NK-92 treated with Interleukin-12 subunit alpha and Interleukin-12 subunit beta, amount 100 ng/mL, for 24 hours (cell line): ENCODE data around the gene DNAJC25.
A peak's percentile ranks its signal among the peaks of the same experiment; 100 is the strongest.
"Not testable (repeated sequence)": the region's sequence is repeated elsewhere in the genome, so short reads cannot be mapped to it uniquely, and the experiment has no call there.

ENCODE experiments used
- DNase-seq: peaks from one replicate; lab custom pipeline; 2025; lab: John Stamatoyannopoulos, UW

Gene DNAJC25

DNA sequence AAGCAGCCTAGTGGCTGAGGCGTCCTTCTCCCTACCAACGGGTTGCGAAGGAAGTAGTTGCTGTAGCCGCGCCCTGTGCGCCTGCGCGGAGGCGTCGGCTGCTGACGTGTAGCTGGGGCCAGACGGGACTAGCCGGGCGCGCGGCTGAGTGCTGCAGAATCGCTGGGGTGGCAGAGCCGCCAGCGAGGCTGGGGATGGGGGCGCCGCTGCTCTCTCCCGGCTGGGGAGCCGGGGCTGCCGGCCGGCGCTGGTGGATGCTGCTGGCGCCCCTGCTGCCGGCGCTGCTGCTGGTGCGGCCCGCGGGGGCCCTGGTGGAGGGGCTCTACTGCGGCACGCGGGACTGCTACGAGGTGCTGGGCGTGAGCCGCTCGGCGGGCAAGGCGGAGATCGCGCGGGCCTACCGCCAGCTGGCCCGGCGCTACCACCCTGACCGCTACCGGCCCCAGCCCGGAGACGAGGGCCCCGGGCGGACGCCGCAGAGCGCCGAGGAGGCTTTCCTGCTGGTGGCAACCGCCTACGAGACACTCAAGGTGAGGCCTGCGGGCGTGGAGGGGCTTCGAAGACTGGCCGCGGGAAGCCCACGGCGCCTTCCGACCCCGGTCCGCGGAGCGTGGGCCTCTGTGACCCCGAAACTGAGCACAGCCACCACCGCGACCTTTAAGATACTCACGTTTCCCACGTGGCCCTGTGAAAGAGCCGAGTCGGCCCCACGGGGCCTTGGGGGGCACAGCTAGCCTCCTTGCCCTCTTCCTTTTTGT is at the start of gene DNAJC25:
Gene DNAJC25, plus strand, starts transcription at position 121 of the 758 bp plus-strand sequence. Its CDS starts 74 bp downstream, at position 195.
- DNase-seq = peak; percentile 93

DNA sequence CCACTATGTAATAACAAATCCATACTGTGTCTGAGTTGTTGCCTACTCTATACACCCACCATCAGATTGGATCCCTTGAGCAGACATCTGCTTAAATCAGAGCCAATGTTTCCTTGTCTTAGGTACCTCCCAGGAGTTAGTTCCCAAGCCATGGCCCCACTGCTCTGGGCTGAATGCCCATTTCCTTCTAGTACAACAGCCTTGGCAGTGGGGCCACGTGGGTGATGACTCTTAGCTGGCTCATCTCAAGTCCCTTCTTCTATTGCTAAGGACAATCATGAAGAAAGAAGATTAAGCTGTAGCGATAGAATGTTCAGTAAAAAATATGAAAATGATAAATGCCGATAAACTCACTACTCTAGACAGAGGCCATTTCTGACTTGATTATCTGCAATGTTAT is 48.2 kb upstream of the DNAJC25 start:
- DNase-seq = no peak

DNA sequence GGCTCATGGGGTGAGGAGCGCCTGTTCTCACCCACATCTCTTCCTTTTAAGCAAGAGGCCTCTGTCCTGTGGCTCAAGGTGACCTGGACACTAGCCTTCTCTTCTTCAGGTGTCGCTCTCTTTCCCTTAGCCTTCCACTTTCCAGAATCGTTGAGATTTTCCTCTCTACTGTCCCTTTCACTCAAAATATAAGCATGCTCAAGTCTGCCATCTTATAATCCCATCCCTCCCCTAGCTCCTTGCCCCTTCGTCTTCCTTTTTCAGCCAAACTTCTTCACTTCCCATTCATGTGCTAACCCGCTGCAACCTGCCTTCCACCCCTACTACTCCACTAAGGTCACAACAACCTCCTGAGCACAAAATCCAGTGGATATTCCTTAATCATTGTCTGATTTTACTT is 44.8 kb upstream of the DNAJC25 start:
- no peak for DNase-seq

GRCh38 chr9:111588846-111589245 is 42.3 kb upstream of the DNAJC25 start:
- DNase-seq = no peak

GRCh38 chr9:111597852-111598732 is 33.0 kb upstream of the DNAJC25 start:
- DNase-seq = no peak

- no peak for DNase-seq
Measured at GRCh38 chr9:111598733-111599091, 32.4 kb upstream of the DNAJC25 start.

DNA sequence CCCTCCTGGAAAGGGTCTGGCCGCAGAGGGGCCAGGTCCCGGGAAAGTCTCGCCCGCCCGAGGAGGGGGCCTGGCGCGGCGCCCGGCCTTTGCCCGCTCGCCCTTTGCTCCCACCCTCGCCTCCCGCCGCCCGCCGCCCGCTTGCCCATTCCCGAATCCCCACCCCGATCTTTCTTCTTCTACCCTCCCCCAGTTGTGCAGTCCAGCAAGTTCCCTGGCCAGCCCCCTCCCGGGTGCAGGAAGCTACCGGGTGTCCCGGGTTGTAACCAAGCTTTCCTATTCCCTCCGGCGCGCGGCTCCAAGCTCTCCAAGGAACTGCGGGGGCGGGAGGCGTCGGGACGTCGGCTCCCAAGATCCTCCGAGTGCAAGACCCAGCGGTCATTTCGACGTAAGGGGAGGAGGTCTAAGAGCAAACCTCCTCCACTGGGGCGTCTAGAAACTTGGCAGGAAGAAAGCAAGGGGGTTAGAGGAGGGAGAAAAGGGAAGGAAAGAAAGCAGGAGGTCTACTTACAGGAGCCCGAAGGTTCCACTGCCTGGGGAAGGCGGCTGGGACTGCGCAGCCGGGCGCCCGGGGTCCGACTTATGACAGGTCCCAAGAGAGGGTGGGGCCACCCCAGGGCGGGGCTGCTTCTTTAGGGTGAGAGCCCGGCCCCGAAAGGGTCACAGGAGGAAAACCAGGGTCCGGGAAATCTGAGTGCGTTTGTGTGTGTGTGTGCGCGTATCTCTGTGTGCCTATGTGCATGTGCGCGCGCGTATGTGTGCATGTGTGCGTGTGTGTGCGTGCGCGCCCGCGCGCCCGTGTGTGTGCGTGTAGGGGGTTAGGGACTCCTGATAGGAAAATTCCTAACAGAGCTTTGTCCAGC is 31.8 kb upstream of the DNAJC25 start, which contains the start of gene PTGR1:
Gene PTGR1, minus strand, starts transcription at position 556 of the 863 bp plus-strand sequence. CDS start 2,225 bp downstream, outside the sequence.
- no peak for DNase-seq

DNA sequence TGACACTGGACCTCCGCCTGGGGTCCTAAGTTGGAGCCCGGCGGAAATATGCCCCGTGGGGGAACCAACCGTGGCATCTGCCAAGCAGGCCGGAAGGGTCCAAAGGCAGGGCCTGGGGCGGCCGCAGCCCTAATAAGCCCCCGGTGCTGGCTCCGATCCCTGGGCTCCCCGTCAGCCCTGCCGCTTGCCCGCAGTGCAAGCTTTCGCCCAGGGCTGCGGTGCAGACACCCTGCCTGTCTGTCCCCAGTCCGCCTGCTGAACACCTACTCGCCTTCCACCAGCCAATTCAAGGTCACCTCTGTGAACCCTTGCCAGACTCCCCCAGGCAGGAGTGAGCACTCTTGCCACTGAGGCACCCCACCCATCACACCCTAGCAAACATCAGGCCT is 31.2 kb upstream of the DNAJC25 start:
- DNase-seq = no peak

- DNase-seq = no peak
Measured at GRCh38 chr9:111601237-111602018, 29.7 kb upstream of the DNAJC25 start.

DNA sequence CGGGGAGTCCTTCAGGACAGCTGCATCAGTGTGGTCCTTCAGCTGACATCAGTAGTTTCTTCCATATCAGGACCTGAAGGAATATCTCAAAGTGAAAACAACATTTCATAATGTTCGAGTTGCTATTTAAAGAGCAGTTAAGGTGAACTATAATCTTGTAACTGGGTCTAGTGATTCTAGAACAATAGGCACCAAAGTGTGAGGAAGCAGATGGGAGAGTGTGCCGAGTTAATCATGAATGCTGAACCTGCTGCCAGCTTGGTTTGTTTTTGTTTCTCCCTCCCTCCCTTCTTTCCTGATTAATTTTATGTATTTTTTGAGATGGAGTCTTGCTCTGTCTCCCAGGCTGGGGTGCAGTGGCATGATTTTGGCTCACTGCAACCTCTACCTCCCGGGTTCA is 28.1 kb upstream of the DNAJC25 start:
- no peak for DNase-seq

DNA sequence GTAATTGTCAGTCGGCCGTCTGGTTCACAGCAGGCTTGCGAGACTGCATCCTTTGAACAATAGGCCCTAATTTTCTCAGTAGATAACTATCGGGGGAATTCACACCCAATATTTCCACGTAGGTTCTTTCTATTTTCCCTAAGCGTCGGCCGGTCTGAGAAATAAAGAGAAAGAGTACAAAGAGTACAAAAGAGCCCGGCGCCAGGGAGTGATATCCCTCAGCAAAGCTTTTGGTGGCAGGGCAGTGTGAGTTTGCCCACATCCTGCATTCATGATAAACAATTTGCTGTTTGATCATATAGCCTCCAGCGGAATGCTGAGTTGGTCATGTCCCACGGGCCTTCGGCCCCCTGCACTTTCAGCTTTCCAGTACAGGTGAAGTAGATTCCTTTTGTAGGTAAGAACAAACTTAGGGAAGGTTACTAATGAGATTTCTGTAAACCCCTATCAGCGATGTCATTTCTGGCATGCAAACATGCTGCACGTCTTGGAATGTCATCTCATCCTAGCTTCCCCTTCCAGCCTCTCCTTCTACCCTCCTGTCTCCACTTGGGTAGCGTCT is 27.0 kb upstream of the DNAJC25 start:
- DNase-seq = no peak

DNA sequence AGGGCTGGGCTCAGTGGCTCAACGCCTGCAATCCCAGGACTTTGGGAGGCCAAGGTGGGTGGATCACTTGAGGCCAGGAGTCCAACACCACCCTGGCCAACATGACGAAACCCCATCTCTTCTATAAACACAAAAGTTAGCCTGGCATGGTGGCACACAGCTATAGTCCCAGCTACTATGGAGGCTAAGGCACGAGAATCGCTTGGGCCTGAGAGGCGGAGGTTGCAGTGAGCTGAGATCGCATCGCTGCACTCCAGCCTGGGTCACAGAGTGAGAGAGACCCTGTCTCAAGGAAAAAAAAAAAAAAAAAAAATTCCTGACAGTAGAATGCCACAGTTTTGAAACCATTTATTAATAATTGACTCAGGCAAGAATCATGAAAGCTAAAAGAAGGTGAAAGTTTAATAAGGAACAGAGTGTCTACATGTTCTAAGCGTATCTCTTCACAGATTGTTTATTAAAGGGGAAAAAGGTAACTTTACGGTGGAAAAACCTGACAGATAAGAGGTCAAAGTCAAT is 26.0 kb upstream of the DNAJC25 start:
- DNase-seq = no peak

DNA sequence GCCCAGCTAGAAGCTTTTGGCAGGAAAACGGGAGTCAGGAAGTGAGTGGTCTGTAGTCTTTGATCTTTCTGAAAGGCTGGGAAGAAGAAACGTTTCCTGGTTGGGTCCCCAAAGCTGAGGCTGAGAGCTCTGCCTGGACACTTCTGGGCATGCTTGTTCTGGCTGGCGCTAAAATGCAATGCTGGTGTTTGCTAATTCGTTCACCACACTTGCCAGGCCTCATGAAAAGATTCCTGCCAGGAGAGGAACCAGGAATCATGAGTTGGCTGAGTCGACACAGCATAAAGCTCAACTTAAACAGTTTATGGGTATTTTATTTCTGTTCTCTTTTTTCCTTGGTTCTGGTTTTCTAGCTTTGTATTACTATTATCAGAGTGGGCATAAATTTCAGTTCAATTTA is 21.0 kb upstream of the DNAJC25 start:
- DNase-seq = no peak

DNA sequence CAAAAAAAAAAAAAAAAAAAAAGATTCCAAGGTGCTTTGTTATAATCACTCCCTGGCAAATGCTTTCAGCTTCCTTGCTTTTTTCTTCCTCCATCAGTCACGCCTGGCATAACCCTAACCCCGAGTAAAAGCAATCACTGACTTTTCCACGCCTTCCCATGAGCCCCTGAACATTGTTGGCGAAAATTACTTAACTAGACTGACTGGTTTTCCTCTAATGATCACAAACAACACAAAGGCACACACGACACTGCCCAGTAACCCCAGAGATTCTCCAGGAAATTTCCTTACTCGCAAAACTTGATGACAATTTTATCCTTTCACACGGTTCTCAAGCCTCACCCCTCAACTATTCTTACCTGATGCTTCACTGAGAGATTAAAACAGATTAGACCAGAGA is 20.3 kb upstream of the DNAJC25 start:
- DNase-seq = no peak

DNA sequence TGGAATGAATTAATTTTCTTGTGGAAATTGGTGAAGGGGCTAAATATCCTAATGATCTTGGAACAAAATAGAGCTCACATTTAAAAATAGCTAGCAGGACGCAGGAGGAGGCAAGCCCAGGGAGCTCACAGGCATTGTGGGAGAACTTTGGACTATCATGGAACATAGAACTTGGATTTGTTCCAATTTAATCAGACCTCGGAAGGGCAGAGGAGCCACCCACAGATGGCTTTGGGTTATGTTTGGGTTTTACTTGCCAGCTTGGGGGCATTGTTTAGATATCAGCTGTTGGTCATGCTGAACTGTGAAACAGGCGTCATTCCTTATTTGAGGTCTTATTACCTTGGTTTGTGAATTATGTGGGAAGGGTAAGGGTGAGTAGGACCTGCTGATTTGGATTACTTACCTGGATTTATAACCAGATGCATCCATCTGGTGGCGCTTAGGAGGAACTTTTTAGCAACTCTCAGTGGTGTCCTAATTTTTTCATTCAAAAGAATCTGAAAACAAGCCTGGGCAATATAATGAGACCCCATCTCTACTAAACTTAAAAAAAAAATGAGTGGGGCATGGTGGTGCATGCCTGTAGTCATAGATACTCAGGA is 17.6 kb upstream of the DNAJC25 start:
- no peak for DNase-seq

DNA sequence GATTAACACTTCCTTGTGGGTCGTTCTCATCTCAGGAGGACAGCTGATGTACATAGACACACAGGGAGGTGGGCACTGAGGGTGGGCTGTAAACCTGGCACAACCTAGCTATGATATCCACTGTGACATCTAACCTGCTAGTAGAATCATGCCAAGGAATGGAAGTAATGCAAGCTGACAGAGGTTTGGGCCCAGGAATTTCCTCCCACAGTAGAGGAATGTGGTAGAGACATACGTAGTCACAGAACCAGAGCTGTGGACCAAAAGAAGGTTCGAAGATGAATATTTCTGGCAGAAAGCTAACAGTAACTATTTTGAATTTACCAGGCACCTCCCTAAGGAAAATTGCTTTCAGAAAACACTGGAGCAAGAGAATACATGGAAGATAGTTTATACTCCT is 15.2 kb upstream of the DNAJC25 start:
- DNase-seq = no peak

DNA sequence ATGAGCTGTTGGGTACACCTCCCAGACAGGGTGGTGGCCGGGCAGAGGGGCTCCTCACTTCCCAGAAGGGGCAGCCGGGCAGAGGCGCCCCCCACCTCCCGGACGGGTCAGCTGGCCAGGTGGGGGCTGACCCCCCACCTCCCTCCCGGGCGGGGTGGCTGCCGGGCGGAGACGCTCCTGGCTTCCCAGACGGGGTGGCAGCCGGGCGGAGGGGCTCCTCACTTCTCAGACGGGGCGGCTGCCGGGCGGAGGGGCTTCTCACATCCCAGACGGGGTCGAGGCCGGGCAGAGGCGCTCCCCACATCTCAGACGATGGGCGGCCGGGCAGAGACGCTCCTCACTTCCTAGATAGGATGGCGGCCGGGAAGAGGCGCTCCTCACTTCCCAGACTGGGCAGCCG is 13.8 kb upstream of the DNAJC25 start:
- not testable (repeated sequence) for DNase-seq

GRCh38 chr9:111621895-111622480 is 9.1 kb upstream of the DNAJC25 start:
- DNase-seq = no peak

- no peak for DNase-seq
Measured at GRCh38 chr9:111622626-111623025, 8.5 kb upstream of the DNAJC25 start.
